Left lobe of liver (tissue), 2 donors: ENCODE results near the gene KRTAP5-11. TPM values are rescaled to one million over a fixed set of nuclear protein-coding genes. Genes with fewer than 3 reads are reported as not detected.
"Not testable (repeated sequence)": the region's sequence is repeated elsewhere in the genome, so short reads cannot be mapped to it uniquely, and the experiment has no call there.

Experiments
- ATAC-seq: fragments of 200-7000 bp; cut with Tn5 transposase; one replicate; pipeline ENCODE4 v1.9.1; 2020; ENCODE audit warnings: mild to moderate bottlenecking, moderate library complexity
- DNase-seq: peaks from one replicate; pipeline ENCODE4 v3.0.0-alpha.2; 2020; ENCODE audit warnings: low spot score
- total RNA-seq: library from RNA; stranded (reverse); gene quantifications from one replicate; pipeline ENCODE4 v1.2.1, GENCODE V29; 2021
- donor health status: DM: no; HTN: no; CAD: no; lungs with moderate emphysema.
- donor health status: DM: no; HTN: yes; CAD: no.

The KRTAP5-11 gene
- not detected for total RNA-seq

DNA sequence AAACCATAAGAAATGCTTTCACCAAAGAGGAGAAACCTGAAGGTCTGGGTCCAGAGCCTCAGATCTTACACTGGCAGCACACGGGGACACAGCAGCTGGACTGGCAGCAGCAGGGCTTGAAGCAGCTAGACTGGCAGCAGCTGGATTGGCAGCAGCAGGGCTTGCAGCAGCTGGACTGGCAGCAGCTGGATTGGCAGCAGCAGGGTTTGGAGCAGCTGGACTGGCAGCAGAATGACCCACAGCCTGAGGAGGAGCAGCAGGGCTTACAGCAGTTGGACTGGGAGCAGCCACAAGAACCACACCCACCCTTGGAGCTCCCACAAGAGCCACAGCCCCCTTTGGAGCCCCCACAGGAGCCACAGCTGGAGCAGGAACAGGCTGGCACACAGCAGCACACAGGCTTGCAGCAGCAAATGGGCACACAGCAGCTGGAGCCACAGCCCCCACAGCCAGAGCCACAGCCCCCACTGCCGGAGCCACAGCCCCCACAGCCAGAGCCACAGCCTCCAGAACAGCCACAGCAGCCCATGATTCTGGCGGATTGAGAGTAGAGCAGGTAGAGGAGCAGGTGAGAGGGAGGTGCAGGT is at the start of gene KRTAP5-11:
Gene KRTAP5-11 (minus strand): TSS at position 567 of the 587 bp plus-strand sequence. CDS start 38 bp downstream, at position 529.
- no peak for DNase-seq
- no peak for ATAC-seq

GRCh38 chr11:71631551-71631950 is 48.9 kb upstream of the KRTAP5-11 start:
- not testable (repeated sequence) for DNase-seq, ATAC-seq

DNA sequence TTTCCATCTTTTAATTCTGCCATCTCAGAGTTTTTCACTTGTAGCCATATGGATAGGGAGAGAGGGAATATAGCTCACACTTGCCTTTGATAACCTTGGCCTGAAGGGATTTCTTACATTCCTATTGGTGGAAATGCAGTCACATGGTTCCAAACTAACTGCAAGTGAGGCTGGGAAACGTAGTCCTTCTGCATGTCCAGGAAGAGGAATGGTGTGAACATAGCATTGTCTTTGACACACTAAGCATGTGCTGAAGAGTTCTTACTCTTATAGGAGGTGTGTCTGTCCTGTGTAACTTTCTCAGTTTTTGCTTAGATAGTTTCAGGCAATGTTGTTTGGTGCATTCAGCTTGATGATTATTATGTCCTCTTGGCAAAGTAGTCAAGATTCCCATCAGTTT is 47.4 kb upstream of the KRTAP5-11 start:
- DNase-seq, result not testable (repeated sequence)

GRCh38 chr11:71628943-71629342 is 46.3 kb upstream of the KRTAP5-11 start:
- DNase-seq, ATAC-seq: not testable (repeated sequence)

More for the DNA sequence above, 47.4 kb upstream of the KRTAP5-11 start:
- ATAC-seq, result not testable (repeated sequence)

- ATAC-seq, DNase-seq: not testable (repeated sequence)
These were observed 40.6 kb upstream of the KRTAP5-11 start for GRCh38 chr11:71623226-71623625.

GRCh38 chr11:71622561-71622960 is 39.9 kb upstream of the KRTAP5-11 start:
- ATAC-seq, DNase-seq: not testable (repeated sequence)

- ATAC-seq, DNase-seq: not testable (repeated sequence)
These were observed 32.3 kb upstream of the KRTAP5-11 start for GRCh38 chr11:71615003-71615402.

DNA sequence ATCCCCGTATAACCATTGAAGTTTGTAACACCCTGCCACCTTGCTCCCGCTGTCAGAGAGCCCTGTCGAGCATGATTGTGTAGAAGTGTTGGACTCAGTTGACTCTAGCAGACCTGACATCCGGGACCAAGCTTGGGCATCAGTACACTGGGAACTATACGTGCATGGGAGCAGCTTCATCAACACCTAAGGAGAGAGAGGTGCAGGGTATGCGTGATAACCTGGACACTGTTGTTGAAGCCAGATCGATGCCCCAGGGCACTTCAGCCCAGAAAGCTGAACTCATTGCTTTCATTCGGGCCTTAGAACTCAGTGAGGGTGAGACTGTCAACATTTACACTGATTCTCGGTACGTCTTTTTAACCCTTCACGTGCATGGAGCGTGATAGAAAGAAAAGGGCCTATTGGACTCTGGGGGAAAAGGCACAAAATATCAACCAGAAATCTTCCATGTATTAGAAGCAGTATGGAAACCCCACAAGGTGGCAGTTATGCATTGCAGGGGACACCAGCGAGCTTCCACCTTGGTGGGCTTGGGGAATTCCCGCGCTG is 31.8 kb upstream of the KRTAP5-11 start:
- ATAC-seq, DNase-seq: not testable (repeated sequence)

DNA sequence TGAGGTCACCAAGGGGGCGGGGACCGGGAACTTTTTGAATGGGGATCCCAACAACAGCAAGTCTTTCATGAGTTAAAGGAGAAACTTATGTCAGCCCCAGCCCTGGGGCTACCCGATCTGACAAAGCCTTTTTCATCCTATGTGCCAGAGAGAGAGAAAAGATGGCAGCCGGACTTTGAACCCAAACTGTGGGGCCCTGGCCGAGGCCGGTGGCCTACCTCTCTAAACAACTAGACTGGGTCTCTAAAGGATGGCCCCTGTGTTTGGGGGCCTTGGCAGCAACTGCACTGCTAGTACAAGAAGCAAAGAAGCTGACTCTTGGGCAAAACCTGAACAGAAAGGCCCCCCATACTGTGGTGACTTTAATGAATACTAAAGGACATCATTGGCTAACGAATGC is 31.3 kb upstream of the KRTAP5-11 start:
- not testable (repeated sequence) for ATAC-seq, DNase-seq

GRCh38 chr11:71611218-71611910 is 28.7 kb upstream of the KRTAP5-11 start:
- DNase-seq, ATAC-seq: not testable (repeated sequence)

DNA sequence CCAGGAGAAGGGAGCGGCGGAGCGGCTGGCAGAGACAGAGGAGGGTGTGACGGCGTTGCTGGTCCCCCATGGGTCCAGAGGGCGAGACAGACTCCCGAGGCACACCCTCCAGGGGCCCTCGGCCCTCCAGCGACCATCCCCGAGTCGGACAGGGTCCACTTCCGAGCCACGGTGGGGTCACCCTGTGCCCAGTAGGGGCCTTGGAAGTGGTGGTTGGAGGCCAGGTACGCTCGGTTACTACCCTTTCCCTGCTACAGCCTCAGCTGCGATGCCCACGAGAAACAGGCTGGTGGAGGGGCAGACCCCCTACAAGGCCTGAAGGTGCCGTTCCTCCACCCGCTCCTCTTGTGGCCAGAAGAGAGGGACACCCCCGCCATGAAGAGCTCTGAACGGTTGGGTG is 25.6 kb upstream of the KRTAP5-11 start:
- DNase-seq, ATAC-seq: not testable (repeated sequence)

DNA sequence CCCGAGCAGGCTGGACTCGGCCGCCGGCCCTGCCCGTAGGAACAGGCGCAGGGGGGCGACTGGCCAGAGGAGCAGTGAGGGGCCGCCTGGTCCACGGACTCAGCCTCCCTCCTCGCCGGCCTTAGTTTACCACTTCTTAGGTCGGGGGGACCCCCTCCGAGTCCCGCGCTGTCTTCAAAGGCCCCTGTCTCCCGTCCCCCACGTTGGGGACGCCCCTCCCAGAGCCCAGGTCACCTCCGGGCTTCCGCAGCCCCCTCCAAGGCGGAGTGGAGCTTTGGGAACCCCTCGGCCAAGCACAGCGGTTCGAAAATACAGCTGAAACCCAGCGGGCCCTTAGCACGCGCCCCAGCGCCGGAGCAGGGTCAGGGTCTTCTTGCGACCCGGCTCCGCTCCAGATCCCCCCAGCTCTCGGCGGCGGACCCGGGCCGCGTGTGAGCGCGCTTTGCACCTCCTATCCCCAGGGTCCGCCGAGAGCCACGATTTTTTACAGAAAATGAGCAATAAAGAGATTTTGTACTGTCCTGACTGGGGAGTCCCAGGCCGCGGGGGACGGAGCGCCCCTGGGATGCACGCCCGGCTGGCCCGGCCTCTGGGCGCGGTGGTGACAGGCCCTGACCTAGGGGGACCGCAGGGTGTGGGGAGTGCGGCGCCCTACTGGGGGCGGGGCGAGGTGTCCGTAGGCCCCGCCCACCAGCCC is 25.0 kb upstream of the KRTAP5-11 start:
- not testable (repeated sequence) for DNase-seq, ATAC-seq

GRCh38 chr11:71606853-71607519 is 24.3 kb upstream of the KRTAP5-11 start:
- DNase-seq, ATAC-seq: not testable (repeated sequence)

DNA sequence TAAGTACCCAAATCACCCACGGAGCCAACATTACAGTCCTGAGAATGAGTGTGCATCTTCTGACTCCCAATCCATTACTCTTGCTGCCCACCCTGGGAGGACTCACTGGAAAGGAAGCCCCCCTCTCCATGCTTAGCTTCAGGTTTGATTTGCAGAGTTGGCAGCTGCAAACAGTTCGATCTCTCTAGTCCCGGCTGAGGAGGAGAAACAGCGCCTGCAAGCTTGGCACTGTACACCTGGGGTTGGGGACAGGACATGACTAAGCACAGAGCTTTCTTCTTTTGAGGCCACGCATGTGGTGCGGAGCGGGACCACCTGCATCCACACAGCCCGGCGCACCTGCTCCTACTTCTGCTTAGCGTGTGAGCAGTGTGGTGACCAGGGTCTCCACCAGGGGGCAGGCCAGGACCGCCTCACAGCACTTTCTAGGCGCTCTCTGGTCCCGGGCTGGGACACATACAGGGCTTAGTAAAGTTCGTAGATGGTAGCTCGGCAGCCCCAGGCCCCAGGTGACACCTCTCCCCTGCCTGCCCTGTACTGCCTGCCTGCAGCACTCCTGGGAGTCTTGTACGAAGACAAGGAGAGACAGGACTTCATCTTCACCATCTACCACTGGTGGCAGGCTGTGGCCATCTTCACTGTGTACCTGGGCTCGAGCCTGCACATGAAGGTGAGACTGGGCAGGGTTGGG is 22.3 kb upstream of the KRTAP5-11 start:
- not testable (repeated sequence) for ATAC-seq, DNase-seq

- ATAC-seq, DNase-seq: not testable (repeated sequence)
These were observed 20.5 kb upstream of the KRTAP5-11 start for GRCh38 chr11:71603221-71603620.

DNA sequence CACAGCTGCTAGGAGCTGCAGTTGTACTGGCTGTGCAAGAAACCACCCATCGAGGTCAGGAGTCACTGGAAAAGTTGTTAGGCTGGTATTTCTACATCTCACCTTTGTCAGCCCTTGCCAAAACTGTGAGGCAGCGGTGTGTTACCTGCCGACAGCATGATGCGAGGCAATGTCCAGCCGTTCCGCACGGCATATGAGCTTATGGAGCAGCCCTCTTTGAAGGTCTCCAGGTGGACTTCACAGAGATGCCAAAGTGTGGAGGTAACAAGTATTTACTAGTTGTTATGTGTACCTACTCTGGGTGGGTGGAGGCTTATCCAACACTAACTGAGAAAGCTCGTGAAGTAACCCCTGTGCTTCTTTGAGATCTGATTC is 6.9 kb upstream of the KRTAP5-11 start:
- DNase-seq, result not testable (repeated sequence)

DNA sequence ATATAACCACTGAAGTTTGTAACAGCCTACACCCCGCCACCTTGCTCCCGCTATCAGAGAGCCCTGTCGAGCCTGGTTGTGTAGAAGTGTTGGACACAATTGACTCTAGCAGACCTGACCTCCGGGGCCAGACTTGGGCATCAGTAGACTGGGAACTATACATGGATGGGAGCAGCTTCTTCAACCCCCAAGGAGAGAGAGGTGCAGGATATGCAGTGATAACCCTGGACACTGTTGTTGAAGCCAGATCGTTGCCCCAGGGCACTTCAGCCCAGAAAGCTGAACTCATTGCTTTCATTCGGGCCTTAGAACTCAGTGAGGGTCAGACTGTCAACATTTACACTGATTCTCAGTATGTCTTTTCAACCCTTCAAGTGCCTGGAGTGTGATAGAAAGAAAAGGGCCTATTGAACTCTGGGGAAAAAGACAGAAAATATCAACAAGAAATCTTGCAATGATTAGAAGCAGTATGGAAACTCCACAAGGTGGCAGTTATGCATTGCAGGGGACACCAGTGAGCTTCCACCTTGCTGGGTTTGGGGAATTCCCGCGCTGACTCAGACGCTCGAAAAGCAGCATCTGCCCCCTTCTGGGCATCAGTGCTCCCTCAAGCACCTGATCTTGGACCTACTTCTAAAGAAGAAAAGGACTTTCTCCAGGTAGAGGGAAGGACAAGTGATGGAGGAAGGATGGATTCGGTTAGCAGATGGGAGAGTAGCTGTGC is 6.3 kb upstream of the KRTAP5-11 start:
- ATAC-seq, DNase-seq: not testable (repeated sequence)

More for the DNA sequence above, 6.9 kb upstream of the KRTAP5-11 start:
- not testable (repeated sequence) for ATAC-seq

GRCh38 chr11:71588314-71588713 is 5.6 kb upstream of the KRTAP5-11 start:
- ATAC-seq, DNase-seq: not testable (repeated sequence)

DNA sequence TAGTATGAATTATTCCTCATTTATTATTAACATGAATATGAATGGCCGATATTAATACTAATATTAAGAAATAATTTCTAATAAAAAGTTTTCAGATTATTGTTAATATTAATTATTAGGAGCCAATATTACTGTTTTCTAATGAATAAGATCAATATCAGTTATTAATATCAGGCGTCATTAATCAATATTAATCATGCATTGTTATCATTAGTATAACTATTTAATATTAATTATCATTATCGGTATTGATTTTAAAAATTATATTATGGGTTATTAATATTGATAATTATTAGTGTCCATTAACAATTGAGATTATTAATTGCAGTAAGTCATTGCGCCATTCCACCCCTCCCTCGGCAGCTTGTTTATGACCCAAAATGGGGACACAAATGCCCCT is 3.0 kb upstream of the KRTAP5-11 start:
- not testable (repeated sequence) for ATAC-seq, DNase-seq
